Endodermal cell (in vitro differentiated cells): Measurements from ENCODE around the gene EIF4E. TPM values are rescaled to one million over a fixed set of nuclear protein-coding genes. Genes with fewer than 3 reads are reported as not detected.
"Not testable (repeated sequence)": the region's sequence is repeated elsewhere in the genome, so short reads cannot be mapped to it uniquely, and the experiment has no call there.

Experiments
- DNase-seq: peaks from one replicate; pipeline ENCODE4 v3.0.0-alpha.2; 2017
- H3K27ac ChIP-seq: 2 replicates; pipeline ENCODE4 v1.5.1; 2013; ENCODE audit warnings: mild to moderate bottlenecking, low read depth, low read length, moderate library complexity
- H3K27me3 ChIP-seq: 2 replicates; pipeline ENCODE4 v1.6.1; 2013; ENCODE audit warnings: mild to moderate bottlenecking, low read length, moderate library complexity; ENCODE audit not compliant: insufficient read depth, control insufficient read depth, poor library complexity, severe bottlenecking
- H3K36me3 ChIP-seq: 2 replicates; pipeline ENCODE4 v1.7.0; 2013; ENCODE audit warnings: mild to moderate bottlenecking, low read length, moderate library complexity; ENCODE audit not compliant: control insufficient read depth, insufficient read depth
- H3K4me1 ChIP-seq: one replicate; pipeline ENCODE4 v1.7.0; 2013; ENCODE audit warnings: low read length; ENCODE audit not compliant: control insufficient read depth, insufficient read depth
- H3K4me3 ChIP-seq: 2 replicates; pipeline ENCODE4 v1.5.1; 2013; ENCODE audit warnings: mild to moderate bottlenecking, low read length, moderate library complexity
- H3K9ac ChIP-seq: 2 replicates; pipeline ENCODE4 v1.6.1; 2013; ENCODE audit warnings: mild to moderate bottlenecking, low read length, moderate library complexity; ENCODE audit not compliant: poor library complexity, severe bottlenecking; ENCODE audit errors: extremely low read depth
- H3K9me3 ChIP-seq: 2 replicates; pipeline ENCODE4 v1.6.1; 2013; ENCODE audit warnings: mild to moderate bottlenecking, low read length, moderate library complexity; ENCODE audit not compliant: control insufficient read depth
- H3K27ac Mint-ChIP-seq: 2 replicates; pipeline ENCODE4 v1.8.0; 2020; ENCODE audit warnings: mixed read lengths
- H3K27me3 Mint-ChIP-seq: 2 replicates; pipeline ENCODE4 v1.8.0; 2021; ENCODE audit warnings: mild to moderate bottlenecking, mixed read lengths; ENCODE audit not compliant: insufficient read depth
- H3K36me3 Mint-ChIP-seq: 2 replicates; pipeline ENCODE4 v1.8.0; 2020; ENCODE audit warnings: low read depth, mixed read lengths
- H3K4me1 Mint-ChIP-seq: 2 replicates; pipeline ENCODE4 v1.8.0; 2020; ENCODE audit warnings: mixed read lengths
- H3K4me3 Mint-ChIP-seq: 2 replicates; pipeline ENCODE4 v1.8.0; 2020; ENCODE audit warnings: mild to moderate bottlenecking, moderate library complexity, mixed read lengths
- H3K9me3 Mint-ChIP-seq: 2 replicates; pipeline ENCODE4 v1.8.0; 2020; ENCODE audit warnings: mild to moderate bottlenecking, mixed read lengths
- CTCF ChIP-seq: fragments of 200-600 bp; sonication (generic); conservative IDR thresholded peaks from 2 replicates; pipeline ENCODE4 v1.5.0; 2021; ENCODE audit warnings: antibody characterized with exemption, mild to moderate bottlenecking
- WGBS, 2 experiments: methylation state at CpG; one replicate each; pipeline versions ENCODE4 v1.1.5 to v1.1.7; 2013; ENCODE audit warnings: missing lambda C conversion rate in 2 of 2, mixed read lengths in 1 of 2; ENCODE audit not compliant: insufficient coverage in 1 of 2, insufficient read length in 1 of 2; 5-methylcytosine and 5-hydroxymethylcytosine counted together
- total RNA-seq, 2 donors: library from RNA; stranded (reverse); fragmentation: NEBNext Ultra II Directional in 1 of 2; extraction: Animal tissue kit (Norgen Biotek cat#: 25700) in 1 of 2; gene quantifications; 2 replicates in 1 of 2; 3 replicates in 1 of 2; pipeline ENCODE4 v1.2.1, GENCODE V29; 2021

The EIF4E gene
- total RNA-seq, 2 donors from 2014 or later, result 134 to 138 TPM

GRCh38 chr4:98838531-98838930 is 90.4 kb downstream of the EIF4E start:
- 94 to 100% methylated on average over 1 to 4 of the region's 4 CpGs for WGBS, 2 experiments
- Histone ChIP-seq H3K9ac (no peak overlapping the region), H3K27ac (no peak overlapping the region), H3K36me3 (no peaks in the 10 kb centered on the region), H3K9me3 (peaks cover 15% of the 10 kb centered on the region), H3K4me1 (no peaks in the 10 kb centered on the region), H3K27me3 (no peaks in the 10 kb centered on the region), H3K4me3 (no peak overlapping the region)
- TF ChIP-seq CTCF, result no peak
- no peaks in the 10 kb centered on the region for H3K36me3 Mint-ChIP-seq
- no peak overlapping the region for H3K4me3 Mint-ChIP-seq
- H3K4me1 Mint-ChIP-seq, result no peaks in the 10 kb centered on the region
- no peaks in the 10 kb centered on the region for H3K27me3 Mint-ChIP-seq
- H3K9me3 Mint-ChIP-seq, result peaks cover 29% of the 10 kb centered on the region
- no peak overlapping the region for H3K27ac Mint-ChIP-seq
- no peak for DNase-seq

DNA sequence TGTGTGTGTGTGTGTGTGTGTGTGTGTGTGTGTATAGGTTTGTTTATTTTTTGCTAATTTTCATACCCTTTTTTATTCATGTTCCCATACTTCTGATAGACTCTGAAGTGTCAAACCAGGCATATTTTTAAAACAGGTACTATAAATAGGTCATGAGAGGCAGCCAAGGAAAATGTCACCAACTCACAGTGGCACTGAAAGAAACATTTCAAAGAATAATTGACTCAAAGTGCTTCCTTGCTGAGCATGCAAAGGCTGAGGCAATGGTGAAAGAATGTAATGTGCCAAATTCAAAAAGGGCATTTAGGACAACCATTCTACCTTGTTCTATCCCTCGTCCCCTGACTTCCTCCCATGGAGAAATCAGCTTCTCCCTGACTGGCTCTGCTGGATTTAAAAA is 95.5 kb downstream of the EIF4E start:
- Mint-ChIP-seq H3K4me1 (no peaks in the 10 kb centered on the region), H3K27ac (no peak overlapping the region), H3K27me3 (peaks cover 2% of the 10 kb centered on the region), H3K4me3 (no peak overlapping the region), H3K36me3 (no peaks in the 10 kb centered on the region), H3K9me3 (no peaks in the 10 kb centered on the region)
- WGBS, 2 experiments, result 100% methylated on average over 1 of the region's 1 CpG; no CpG with 5 or more reads in 1 of the 2 experiments
- no peaks in the 10 kb centered on the region for H3K4me1 ChIP-seq
- H3K4me3 ChIP-seq, result no peak overlapping the region
- no peak overlapping the region for H3K27ac ChIP-seq
- no peak overlapping the region for H3K9ac ChIP-seq
- no peaks in the 10 kb centered on the region for H3K9me3 ChIP-seq
- H3K36me3 ChIP-seq, result no peaks in the 10 kb centered on the region
- TF ChIP-seq CTCF, result no peak
- DNase-seq, result no peak
- H3K27me3 ChIP-seq, result no peaks in the 10 kb centered on the region

DNA sequence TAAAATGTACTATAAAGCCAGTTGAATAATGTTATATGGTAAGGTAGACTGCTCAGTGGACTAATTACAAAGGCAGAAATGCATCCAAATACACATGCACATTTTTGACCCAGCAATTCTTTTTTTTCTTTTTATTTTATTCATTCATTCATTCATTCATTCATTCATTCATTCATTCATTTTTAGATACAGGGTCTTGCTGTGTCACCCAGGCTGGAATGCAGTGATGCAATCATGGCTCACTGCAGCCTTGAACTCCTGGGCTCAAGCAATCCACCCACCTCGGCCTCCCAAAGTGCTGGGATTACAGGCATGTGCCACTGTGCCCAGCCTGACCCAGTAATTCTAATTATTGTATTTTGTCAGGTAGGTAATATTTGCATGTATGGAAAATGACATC is 97.9 kb downstream of the EIF4E start:
- H3K4me1 ChIP-seq, H3K4me3 Mint-ChIP-seq, H3K4me1 Mint-ChIP-seq, H3K27ac ChIP-seq, H3K36me3 ChIP-seq, H3K4me3 ChIP-seq, H3K27me3 ChIP-seq, H3K9me3 Mint-ChIP-seq, H3K27me3 Mint-ChIP-seq, H3K9ac ChIP-seq, H3K27ac Mint-ChIP-seq, H3K36me3 Mint-ChIP-seq, DNase-seq, H3K9me3 ChIP-seq: not testable (repeated sequence)
- 95% methylated on average over 1 of the region's 1 CpG; no CpG with 5 or more reads in 1 of the 2 experiments for WGBS, 2 experiments

Other genes starting within 250 kb of the EIF4E start
- 10 to 100 TPM; 51.0 to 53.0 TPM for gene METAP1, start 66.6 kb upstream of the EIF4E start, total RNA-seq
- 100 to 1,000 TPM; 272 to 317 TPM for gene ADH5, start 159.7 kb upstream of the EIF4E start, total RNA-seq
- not detected for gene ADH4, start 215.2 kb upstream of the EIF4E start, total RNA-seq